HL-60 (cell line): ENCODE data around the gene PCDHB8.

Source experiments
- CTCF ChIP-seq: IDR thresholded peaks from one replicate; pipeline ENCODE4 v1.5.1; 2011; ENCODE audit warnings: low read length, control low read depth, inconsistent platforms; ENCODE audit not compliant: insufficient read depth
- GABPA ChIP-seq: IDR thresholded peaks from 2 replicates; pipeline ENCODE4 v1.6.1; 2012; ENCODE audit warnings: low read depth
- POLR2AphosphoS5 ChIP-seq: IDR thresholded peaks from 2 replicates; pipeline ENCODE4 v1.6.1; 2012; ENCODE audit warnings: low read depth
- REST ChIP-seq: IDR thresholded peaks from 2 replicates; pipeline ENCODE4 v1.6.1; 2012; ENCODE audit warnings: low read depth; ENCODE audit not compliant: insufficient replicate concordance

- no peak for TF ChIP-seq CTCF
- TF ChIP-seq REST = no peak
- TF ChIP-seq GABPA = no peak
- TF ChIP-seq POLR2AphosphoS5 = no peak
Observed at GRCh38 chr5:141199359-141200235, 22.0 kb downstream of the PCDHB8 start, which contains the start of gene PCDHB11.
